NCI-H82 treated with DMSO at 0.1 percent for 48 hours (cell line): ENCODE results near the gene PCP4L1.

Source experiments
- DNase-seq: peaks from one replicate; lab custom pipeline; 2025; ENCODE audit not compliant: unreplicated experiment; lab: John Stamatoyannopoulos, UW

PCP4L1 gene

GRCh38 chr1:161314201-161314981 lies 55.8 kb downstream of the PCP4L1 start, which contains the start of gene SDHC:
Gene SDHC, plus strand, starts transcription at chr1:161314381. Its CDS starts 25 bp downstream, at chr1:161314406.
- peak; percentile 82 for DNase-seq

GRCh38 chr1:161315841-161316674 lies 57.5 kb downstream of the PCP4L1 start:
- DNase-seq, result peak; percentile 89

GRCh38 chr1:161324020-161324419 lies 65.5 kb downstream of the PCP4L1 start:
- no peak for DNase-seq

- DNase-seq, result no peak
Observed at GRCh38 chr1:161330346-161330745, 71.8 kb downstream of the PCP4L1 start.

GRCh38 chr1:161333166-161333565 lies 74.6 kb downstream of the PCP4L1 start:
- DNase-seq, result no peak
